ENCODE results near the gene SLC16A5. TPM values are rescaled to one million over a fixed set of nuclear protein-coding genes. Genes with fewer than 3 reads are reported as not detected.
A peak's percentile ranks its signal among the peaks of the same experiment; 100 is the strongest.
"Not testable (repeated sequence)": the region's sequence is repeated elsewhere in the genome, so short reads cannot be mapped to it uniquely, and the experiment has no call there.

SLC16A5 gene
- total RNA-seq, 1 donor from 2014 or later: 19.1 TPM

DNA sequence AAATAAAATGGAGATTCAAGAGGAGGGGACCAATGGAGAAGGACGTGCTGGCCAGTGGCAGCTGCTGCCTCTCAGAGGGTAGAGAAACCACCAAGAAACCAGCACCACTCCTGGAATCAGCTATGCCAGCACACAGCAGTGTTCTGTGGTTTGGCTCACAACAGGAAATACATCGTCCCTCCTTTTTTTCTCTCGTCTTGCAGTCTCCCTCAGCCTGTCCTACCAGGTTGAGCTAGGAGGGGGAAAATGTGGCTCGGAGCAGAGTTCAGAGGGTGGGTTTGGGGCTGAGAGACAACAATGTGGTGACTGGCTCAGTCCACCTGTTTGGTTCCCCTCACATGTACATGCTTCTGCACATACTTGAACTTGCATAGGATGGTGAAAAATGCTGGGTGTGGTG lies 19.9 kb upstream of the SLC16A5 start:
- TF ChIP-seq, protein P1, sequence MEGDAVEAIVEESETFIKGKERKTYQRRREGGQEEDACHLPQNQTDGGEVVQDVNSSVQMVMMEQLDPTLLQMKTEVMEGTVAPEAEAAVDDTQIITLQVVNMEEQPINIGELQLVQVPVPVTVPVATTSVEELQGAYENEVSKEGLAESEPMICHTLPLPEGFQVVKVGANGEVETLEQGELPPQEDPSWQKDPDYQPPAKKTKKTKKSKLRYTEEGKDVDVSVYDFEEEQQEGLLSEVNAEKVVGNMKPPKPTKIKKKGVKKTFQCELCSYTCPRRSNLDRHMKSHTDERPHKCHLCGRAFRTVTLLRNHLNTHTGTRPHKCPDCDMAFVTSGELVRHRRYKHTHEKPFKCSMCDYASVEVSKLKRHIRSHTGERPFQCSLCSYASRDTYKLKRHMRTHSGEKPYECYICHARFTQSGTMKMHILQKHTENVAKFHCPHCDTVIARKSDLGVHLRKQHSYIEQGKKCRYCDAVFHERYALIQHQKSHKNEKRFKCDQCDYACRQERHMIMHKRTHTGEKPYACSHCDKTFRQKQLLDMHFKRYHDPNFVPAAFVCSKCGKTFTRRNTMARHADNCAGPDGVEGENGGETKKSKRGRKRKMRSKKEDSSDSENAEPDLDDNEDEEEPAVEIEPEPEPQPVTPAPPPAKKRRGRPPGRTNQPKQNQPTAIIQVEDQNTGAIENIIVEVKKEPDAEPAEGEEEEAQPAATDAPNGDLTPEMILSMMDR (IDR thresholded peaks at IDR 0.05; ENCODE audit: insufficient read depth, low read length, poor library complexity, severe bottlenecking): no peak
- Histone ChIP-seq H3K4me3 (ENCODE audit: low read depth, low read length) (no peak overlapping the region), H3K36me3 (ENCODE audit: control insufficient read depth, insufficient read depth, low read length) (no peaks in the 10 kb centered on the region), H3K27me3 (ENCODE audit: control insufficient read depth, insufficient read depth, low read length) (no peaks in the 10 kb centered on the region)
- DNase-seq (ENCODE audit: low read depth): no peak

DNA sequence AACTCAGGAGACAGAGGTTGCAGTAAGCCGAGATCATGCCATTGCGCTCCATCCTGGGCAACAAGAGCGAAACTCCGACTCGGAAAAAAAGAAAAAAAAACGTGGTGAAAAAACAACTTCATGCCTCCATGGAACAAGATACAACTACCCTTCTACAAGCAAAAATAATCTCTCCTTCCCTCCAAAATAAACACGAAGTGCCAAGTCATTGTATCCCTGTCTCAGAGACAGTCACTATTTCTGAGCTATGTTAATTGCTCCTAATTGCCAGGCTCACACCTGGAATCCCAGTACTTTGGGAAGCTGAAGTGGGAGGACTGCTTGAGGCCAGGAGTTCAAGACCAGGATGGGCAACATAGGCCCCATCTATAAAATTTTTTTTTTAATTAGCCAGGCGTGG lies 19.0 kb upstream of the SLC16A5 start:
- TF ChIP-seq, protein P1 (IDR thresholded peaks at IDR 0.05; ENCODE audit: insufficient read depth, low read length, poor library complexity, severe bottlenecking): no peak
- Histone ChIP-seq H3K36me3 (ENCODE audit: control insufficient read depth, insufficient read depth, low read length) (no peaks in the 10 kb centered on the region), H3K4me3 (ENCODE audit: low read depth, low read length) (no peak overlapping the region), H3K27me3 (ENCODE audit: control insufficient read depth, insufficient read depth, low read length) (no peaks in the 10 kb centered on the region)
- no peak for DNase-seq (ENCODE audit: low read depth)

DNA sequence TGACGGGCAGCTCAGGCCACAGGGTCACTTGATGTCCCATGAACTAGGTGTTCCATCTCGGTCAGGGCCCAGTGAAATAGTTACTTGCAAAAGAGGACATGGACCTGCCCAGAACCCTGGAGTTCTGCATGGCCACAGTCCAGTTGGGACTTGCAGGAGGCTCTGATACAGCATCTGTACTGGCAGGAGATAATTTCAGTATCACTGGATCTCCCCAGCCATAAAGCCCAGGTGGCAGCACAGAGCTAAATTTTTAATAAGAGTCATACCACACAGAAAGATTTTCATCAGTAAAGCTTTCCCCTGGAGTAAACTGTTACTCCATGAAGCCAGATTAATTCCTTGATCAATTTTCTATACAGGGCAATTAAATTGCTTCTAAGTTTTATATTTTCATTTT lies 18.0 kb upstream of the SLC16A5 start:
- H3K4me3 ChIP-seq (ENCODE audit: low read depth, low read length): no peak overlapping the region
- H3K36me3 ChIP-seq (ENCODE audit: control insufficient read depth, insufficient read depth, low read length): no peaks in the 10 kb centered on the region
- TF ChIP-seq, protein P1 (IDR thresholded peaks at IDR 0.05; ENCODE audit: insufficient read depth, low read length, poor library complexity, severe bottlenecking): peak; percentile 35
- no peak for DNase-seq (ENCODE audit: low read depth)
- H3K27me3 ChIP-seq (ENCODE audit: control insufficient read depth, insufficient read depth, low read length): no peaks in the 10 kb centered on the region

DNA sequence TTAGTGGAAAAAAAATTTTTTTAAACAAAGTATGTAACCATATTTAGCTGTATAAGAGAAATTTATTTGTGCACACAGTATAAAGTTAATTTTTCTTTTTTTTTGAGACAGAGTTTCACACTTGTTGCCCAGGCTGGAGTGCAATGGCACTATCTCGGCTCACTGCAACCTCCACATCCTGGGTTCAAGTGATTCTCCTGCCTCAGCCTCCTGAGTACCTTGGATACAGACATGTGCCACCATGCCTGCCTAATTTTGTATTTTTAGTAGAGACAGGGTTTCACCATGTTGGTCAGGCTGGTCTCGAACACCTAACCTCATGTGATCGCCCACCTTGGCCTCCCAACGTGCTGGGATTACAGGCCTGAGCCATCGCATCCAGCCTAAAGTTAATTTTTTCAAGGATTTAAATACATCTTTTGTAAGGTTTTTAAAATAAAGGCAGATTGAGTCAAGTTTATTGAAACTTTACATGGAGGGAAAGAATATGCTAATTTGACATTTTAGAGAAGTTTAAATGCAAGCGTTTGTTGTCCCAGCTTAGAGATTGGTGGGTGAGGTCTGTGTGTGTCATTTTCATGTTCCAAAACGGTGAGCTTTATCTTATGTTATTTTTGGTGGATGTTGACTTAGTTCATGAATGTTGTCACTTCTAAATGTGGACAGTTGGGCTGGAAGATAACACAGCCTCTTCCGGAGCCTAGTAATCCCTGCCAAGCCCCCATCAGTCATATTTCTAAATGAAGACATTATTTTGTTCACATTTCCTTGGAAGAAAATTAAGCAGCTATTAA lies 16.1 kb upstream of the SLC16A5 start:
- H3K36me3 ChIP-seq (ENCODE audit: control insufficient read depth, insufficient read depth, low read length); DNase-seq (ENCODE audit: low read depth); H3K27me3 ChIP-seq (ENCODE audit: control insufficient read depth, insufficient read depth, low read length); H3K4me3 ChIP-seq (ENCODE audit: low read depth, low read length): not testable (repeated sequence)

DNA sequence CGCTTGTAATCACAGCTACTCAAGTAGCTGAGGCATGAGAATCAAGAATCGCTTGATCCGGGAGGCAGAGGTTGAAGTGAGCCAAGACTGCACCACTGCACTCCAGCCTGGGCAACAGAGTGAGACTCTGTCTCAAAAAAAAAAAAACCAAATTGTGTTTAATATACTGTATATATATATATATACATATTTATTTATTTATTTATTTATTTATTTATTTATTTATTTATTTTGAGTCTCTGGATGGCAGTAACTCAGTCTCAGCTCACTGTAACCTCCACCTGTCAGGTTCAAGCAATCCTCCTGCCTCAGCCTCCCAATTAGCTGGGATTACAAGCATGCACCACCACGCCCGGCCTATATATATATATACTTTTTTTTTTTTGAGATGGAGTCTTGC lies 14.8 kb upstream of the SLC16A5 start:
- DNase-seq (ENCODE audit: low read depth); H3K36me3 ChIP-seq (ENCODE audit: control insufficient read depth, insufficient read depth, low read length); H3K27me3 ChIP-seq (ENCODE audit: control insufficient read depth, insufficient read depth, low read length); H3K4me3 ChIP-seq (ENCODE audit: low read depth, low read length): not testable (repeated sequence)

DNA sequence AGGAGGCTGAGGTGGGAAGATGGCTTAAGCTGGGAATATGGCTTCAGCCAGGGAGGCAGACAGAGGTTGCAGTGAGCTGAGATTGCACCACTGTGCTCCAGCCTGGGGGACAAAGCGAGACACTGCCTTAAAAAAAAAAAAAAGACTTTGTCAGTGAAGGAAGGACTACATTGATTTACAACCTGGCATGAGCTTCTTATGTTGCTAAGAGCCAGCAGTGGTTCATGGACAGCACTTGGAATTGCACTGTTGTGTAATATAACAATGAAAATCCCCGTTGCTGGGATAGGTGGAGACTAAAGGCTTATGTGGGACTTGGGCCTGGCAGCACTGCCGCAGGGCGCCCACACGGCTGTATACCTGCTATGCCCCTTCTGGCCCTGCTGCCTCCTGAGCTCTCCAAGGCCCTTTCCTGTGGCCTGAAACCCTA lies 14.1 kb upstream of the SLC16A5 start:
- no peak for DNase-seq (ENCODE audit: low read depth)
- Histone ChIP-seq H3K27me3 (ENCODE audit: control insufficient read depth, insufficient read depth, low read length) (no peaks in the 10 kb centered on the region), H3K36me3 (ENCODE audit: control insufficient read depth, insufficient read depth, low read length) (no peaks in the 10 kb centered on the region), H3K4me3 (ENCODE audit: low read depth, low read length) (no peak overlapping the region)
- TF ChIP-seq, protein P1 (IDR thresholded peaks at IDR 0.05; ENCODE audit: insufficient read depth, low read length, poor library complexity, severe bottlenecking): no peak

DNA sequence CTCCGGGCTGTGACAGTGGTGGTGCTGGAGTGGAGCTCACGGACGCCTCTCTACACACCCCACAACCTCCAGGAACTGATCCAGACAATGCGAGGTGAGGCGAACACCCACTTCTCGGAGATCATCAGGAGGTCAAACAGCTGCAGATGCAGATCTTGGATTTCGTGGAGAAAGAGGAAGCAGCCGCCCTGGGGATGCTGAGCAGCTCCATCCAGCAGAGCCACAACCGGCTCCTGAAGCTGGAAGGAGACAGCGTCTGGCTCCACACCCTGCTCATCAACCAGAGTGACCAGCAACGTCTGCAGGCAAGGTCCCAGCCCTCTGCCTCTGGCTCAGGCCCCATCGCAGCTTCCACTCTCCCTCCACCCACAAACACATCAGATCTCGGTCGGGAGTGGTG lies 13.2 kb upstream of the SLC16A5 start:
- TF ChIP-seq, protein P1 (IDR thresholded peaks at IDR 0.05; ENCODE audit: insufficient read depth, low read length, poor library complexity, severe bottlenecking): no peak
- DNase-seq (ENCODE audit: low read depth): no peak

More for the DNA sequence above, 13.2 kb upstream of the SLC16A5 start:
- no peak overlapping the region for H3K4me3 ChIP-seq (ENCODE audit: low read depth, low read length)
- no peaks in the 10 kb centered on the region for H3K36me3 ChIP-seq (ENCODE audit: control insufficient read depth, insufficient read depth, low read length)
- no peaks in the 10 kb centered on the region for H3K27me3 ChIP-seq (ENCODE audit: control insufficient read depth, insufficient read depth, low read length)
